HepG2 (cell line): ENCODE measurements around the gene EEF1AKMT3. TPM values are rescaled to one million over a fixed set of nuclear protein-coding genes. Genes with fewer than 3 reads are reported as not detected.

Experiments used
- AKAP8 ChIP-seq: sonication (generic); formaldehyde crosslinking; IDR thresholded peaks from 2 replicates; pipeline ENCODE4 v1.5.1; 2020; ENCODE audit warnings: mild to moderate bottlenecking, missing genetic modification reagents
- ARID2 ChIP-seq: sonication (generic); formaldehyde crosslinking; IDR thresholded peaks from 2 replicates; pipeline ENCODE4 v1.8.1; 2022; ENCODE audit warnings: mild to moderate bottlenecking, missing genetic modification reagents, borderline replicate concordance
- DBP ChIP-seq: sonication (generic); formaldehyde crosslinking; IDR thresholded peaks from 2 replicates; pipeline ENCODE4 v1.4.0; 2020; ENCODE audit warnings: missing genetic modification reagents; ENCODE audit errors: not compliant biosample characterization
- FLYWCH1 ChIP-seq: sonication (generic); formaldehyde crosslinking; IDR thresholded peaks from 2 replicates; pipeline ENCODE4 v1.8.1; 2023; ENCODE audit warnings: mild to moderate bottlenecking, missing genetic modification reagents
- JARID2 ChIP-seq: sonication (generic); formaldehyde crosslinking; IDR thresholded peaks from 2 replicates; pipeline ENCODE4 v1.8.1; 2023; ENCODE audit warnings: missing genetic modification reagents, inconsistent platforms; ENCODE audit not compliant: insufficient replicate concordance
- JDP2 ChIP-seq: sonication (generic); formaldehyde crosslinking; IDR thresholded peaks from 2 replicates; pipeline ENCODE4 v1.8.1; 2022; ENCODE audit warnings: missing genetic modification reagents, borderline replicate concordance
- KLF16 ChIP-seq, 2 experiments: sonication (generic) in 1 of 2; formaldehyde crosslinking in 1 of 2; IDR thresholded peaks; 2 replicates each; pipeline versions ENCODE4 v1.6.1 to v1.8.0; 2016 to 2023; ENCODE audit warnings: missing genetic modification reagents in 2 of 2, missing compliant biosample characterization in 1 of 2
- MBNL3 ChIP-seq: fragments of 250-450 bp; sonication (Bioruptor Pico); conservative IDR thresholded peaks from 2 replicates; pipeline ENCODE4 v1.8.0; 2022; ENCODE audit warnings: mild to moderate bottlenecking, inconsistent platforms
- POGZ ChIP-seq: sonication (generic); formaldehyde crosslinking; IDR thresholded peaks from 2 replicates; pipeline ENCODE4 v1.4.0; 2020; ENCODE audit warnings: mild to moderate bottlenecking, missing genetic modification reagents
- RFXAP ChIP-seq: sonication (generic); formaldehyde crosslinking; IDR thresholded peaks from 2 replicates; pipeline ENCODE4 v1.4.0; 2020; ENCODE audit warnings: missing genetic modification reagents, borderline replicate concordance
- SIX1 ChIP-seq: sonication (generic); formaldehyde crosslinking; IDR thresholded peaks from 2 replicates; pipeline ENCODE4 v1.4.0; 2020; ENCODE audit warnings: missing genetic modification reagents, borderline replicate concordance
- SP1 ChIP-seq, 2 experiments: fragments of 450-650 bp in 1 of 2; sonication (generic) in 1 of 2; formaldehyde crosslinking in 1 of 2; IDR thresholded peaks; 2 replicates each; pipeline versions ENCODE4 v1.4.0 to v1.6.1; 2016 to 2020; ENCODE audit warnings: missing genetic modification reagents in 1 of 2
- TMF1 ChIP-seq: sonication (generic); formaldehyde crosslinking; IDR thresholded peaks from 2 replicates; pipeline ENCODE4 v1.8.1; 2022; ENCODE audit warnings: low read depth, missing genetic modification reagents
- ZBTB20 ChIP-seq: sonication (generic); formaldehyde crosslinking; IDR thresholded peaks from 2 replicates; pipeline ENCODE4 v1.8.1; 2023; ENCODE audit warnings: missing genetic modification reagents, low read depth, mild to moderate bottlenecking, borderline replicate concordance
- ZKSCAN8 ChIP-seq: IDR thresholded peaks from 2 replicates; pipeline ENCODE4 v1.6.1; 2016; ENCODE audit warnings: borderline replicate concordance, missing genetic modification reagents, missing compliant biosample characterization
- ZNF367 ChIP-seq: sonication (generic); formaldehyde crosslinking; IDR thresholded peaks from 2 replicates; pipeline ENCODE4 v1.4.0; 2020; ENCODE audit warnings: missing genetic modification reagents, borderline replicate concordance
- ZNF713 ChIP-seq: sonication (generic); formaldehyde crosslinking; IDR thresholded peaks from 2 replicates; pipeline ENCODE4 v1.4.0; 2020; ENCODE audit warnings: mild to moderate bottlenecking, missing genetic modification reagents
- polyA plus RNA-seq, 8 experiments: library from polyadenylated mRNA; depleted of rRNA in 3 of 8; stranded (reverse) in 7 of 8; unstranded in 1 of 8; fragments of >200 nt; fragmentation: Illumina TruSeq in 4 of 8; extraction: Trizol in 4 of 8; gene quantifications; 2 replicates each; pipeline versions ENCODE4 v1.2.1 to v1.2.3, GENCODE V29; 2011 to 2016; ENCODE audit warnings: low read depth in 4 of 8, missing spikeins in 1 of 8, mixed read lengths in 1 of 8; ENCODE audit not compliant: insufficient read depth in 1 of 8
- total RNA-seq, 5 experiments: library from RNA; depleted of rRNA; stranded (reverse); fragments of >200 nt; fragmentation: Illumina TruSeq; extraction: Trizol; gene quantifications; 2 replicates each; pipeline ENCODE4 v1.2.3, GENCODE V29; 2016; ENCODE audit warnings: low read depth in 1 of 5
- TF ChIP-seq, protein P1 (sequence below): IDR thresholded peaks from 2 replicates; pipeline ENCODE4 v1.6.1; 2016; ENCODE audit warnings: mild to moderate bottlenecking
- TF ChIP-seq, protein P2 (sequence below): IDR thresholded peaks from 2 replicates; pipeline ENCODE4 v1.6.1; 2016
- TF ChIP-seq, protein P3 (sequence below): sonication (generic); formaldehyde crosslinking; IDR thresholded peaks from 2 replicates; pipeline ENCODE4 v1.4.0; 2020; ENCODE audit warnings: missing genetic modification reagents
- TF ChIP-seq, protein P4 (sequence below): sonication (generic); formaldehyde crosslinking; IDR thresholded peaks from 2 replicates; pipeline ENCODE4 v1.5.1; 2020; ENCODE audit warnings: mild to moderate bottlenecking, moderate library complexity, missing genetic modification reagents

Gene EEF1AKMT3
- total and polyA plus RNA-seq, 2 of the 13 experiments (the other 11 are each of a cell fraction or from before 2014, with no cell fraction given): 4.7 to 11.4 TPM

DNA sequence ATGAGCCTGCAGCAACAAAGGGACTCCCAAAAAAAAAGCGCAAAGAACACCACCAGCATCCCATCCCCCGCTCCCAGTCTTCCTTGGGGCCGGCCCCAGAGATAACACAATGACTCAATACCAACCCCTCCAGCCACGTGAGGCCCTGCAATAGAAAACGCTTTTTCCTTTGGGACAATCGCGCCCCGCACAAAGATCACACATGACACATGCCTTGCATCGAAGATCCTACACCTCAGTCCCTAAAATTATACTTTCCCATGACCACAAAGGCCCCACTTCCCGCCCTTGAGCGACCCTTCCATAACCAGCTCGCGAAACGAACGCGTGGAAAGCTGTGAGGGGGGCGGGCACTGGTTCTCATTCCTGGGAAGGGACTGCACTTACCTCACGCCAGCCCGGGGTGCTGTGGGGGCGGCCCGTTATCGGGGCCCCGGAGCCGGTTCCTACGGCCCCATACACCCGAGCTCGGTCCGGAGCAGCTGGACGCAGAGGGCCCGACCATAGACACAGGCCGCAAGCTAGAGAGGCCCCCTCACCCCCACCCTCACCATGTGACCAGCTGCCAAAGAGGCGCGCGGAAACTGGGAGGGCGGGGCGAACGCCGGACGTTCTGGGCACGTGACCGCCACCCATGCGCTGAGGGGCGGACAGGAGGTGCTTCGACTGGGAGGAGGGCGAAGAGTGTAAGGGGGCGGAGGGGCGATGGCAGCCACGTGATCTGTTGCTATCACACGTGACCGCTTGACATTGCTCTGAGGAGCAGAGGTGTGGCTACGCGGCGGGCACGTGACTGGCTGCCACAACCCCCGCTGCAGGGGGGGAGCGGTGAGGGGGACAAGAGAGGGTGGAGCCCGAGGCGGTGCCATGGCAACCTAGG, 20.4 kb upstream of the EEF1AKMT3 start, which contains the start of gene CDK4 (continued):
- TF ChIP-seq TMF1 (peak; percentile 69; the same call in 1 of the 2 replicates), JARID2 (no peak), SP1 (IDR thresholded peaks at IDR 0.05) (no peak), SP1 (CRISPR knock-in tag; IDR thresholded peaks at IDR 0.05) (peak; percentile 94), ZKSCAN8 (CRISPR knock-in tag) (peak; percentile 24; the same call in 1 of the 2 replicates), KLF16 (CRISPR knock-in tag; IDR thresholded peaks at IDR 0.05) (peak; percentile 48 to 94; a peak in 2 of 4 replicates), ZBTB20 (0 out of 2 replicates have a peak, but pooled peaks have one; percentile 22), SIX1 (no peak), POGZ (CRISPR knock-in tag) (peak; percentile 73; the same call in 1 of the 2 replicates), RFXAP (CRISPR knock-in tag) (peak; percentile 99), DBP (CRISPR knock-in tag) (peak; percentile 24), ZNF713 (CRISPR knock-in tag) (no peak), JDP2 (peak; percentile 30; the same call in 1 of the 2 replicates), MBNL3 (CRISPR knock-in tag) (no peak), ZNF367 (CRISPR knock-in tag) (peak; percentile 82; the same call in 1 of the 2 replicates), AKAP8 (CRISPR knock-in tag) (peak; percentile 100), ARID2 (CRISPR knock-in tag) (no peak), FLYWCH1 (no peak)
- TF ChIP-seq, protein P1, sequence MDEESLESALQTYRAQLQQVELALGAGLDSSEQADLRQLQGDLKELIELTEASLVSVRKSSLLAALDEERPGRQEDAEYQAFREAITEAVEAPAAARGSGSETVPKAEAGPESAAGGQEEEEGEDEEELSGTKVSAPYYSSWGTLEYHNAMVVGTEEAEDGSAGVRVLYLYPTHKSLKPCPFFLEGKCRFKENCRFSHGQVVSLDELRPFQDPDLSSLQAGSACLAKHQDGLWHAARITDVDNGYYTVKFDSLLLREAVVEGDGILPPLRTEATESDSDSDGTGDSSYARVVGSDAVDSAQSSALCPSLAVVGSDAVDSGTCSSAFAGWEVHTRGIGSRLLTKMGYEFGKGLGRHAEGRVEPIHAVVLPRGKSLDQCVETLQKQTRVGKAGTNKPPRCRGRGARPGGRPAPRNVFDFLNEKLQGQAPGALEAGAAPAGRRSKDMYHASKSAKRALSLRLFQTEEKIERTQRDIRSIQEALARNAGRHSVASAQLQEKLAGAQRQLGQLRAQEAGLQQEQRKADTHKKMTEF (CRISPR knock-in tag): peak; percentile 97
- TF ChIP-seq, protein P2, sequence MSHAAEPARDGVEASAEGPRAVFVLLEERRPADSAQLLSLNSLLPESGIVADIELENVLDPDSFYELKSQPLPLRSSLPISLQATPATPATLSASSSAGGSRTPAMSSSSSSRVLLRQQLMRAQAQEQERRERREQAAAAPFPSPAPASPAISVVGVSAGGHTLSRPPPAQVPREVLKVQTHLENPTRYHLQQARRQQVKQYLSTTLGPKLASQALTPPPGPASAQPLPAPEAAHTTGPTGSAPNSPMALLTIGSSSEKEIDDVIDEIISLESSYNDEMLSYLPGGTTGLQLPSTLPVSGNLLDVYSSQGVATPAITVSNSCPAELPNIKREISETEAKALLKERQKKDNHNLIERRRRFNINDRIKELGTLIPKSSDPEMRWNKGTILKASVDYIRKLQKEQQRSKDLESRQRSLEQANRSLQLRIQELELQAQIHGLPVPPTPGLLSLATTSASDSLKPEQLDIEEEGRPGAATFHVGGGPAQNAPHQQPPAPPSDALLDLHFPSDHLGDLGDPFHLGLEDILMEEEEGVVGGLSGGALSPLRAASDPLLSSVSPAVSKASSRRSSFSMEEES (CRISPR knock-in tag): peak; percentile 99
- TF ChIP-seq, protein P3, sequence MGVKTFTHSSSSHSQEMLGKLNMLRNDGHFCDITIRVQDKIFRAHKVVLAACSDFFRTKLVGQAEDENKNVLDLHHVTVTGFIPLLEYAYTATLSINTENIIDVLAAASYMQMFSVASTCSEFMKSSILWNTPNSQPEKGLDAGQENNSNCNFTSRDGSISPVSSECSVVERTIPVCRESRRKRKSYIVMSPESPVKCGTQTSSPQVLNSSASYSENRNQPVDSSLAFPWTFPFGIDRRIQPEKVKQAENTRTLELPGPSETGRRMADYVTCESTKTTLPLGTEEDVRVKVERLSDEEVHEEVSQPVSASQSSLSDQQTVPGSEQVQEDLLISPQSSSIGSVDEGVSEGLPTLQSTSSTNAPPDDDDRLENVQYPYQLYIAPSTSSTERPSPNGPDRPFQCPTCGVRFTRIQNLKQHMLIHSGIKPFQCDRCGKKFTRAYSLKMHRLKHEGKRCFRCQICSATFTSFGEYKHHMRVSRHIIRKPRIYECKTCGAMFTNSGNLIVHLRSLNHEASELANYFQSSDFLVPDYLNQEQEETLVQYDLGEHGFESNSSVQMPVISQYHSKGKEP (CRISPR knock-in tag): no peak
- TF ChIP-seq, protein P4, sequence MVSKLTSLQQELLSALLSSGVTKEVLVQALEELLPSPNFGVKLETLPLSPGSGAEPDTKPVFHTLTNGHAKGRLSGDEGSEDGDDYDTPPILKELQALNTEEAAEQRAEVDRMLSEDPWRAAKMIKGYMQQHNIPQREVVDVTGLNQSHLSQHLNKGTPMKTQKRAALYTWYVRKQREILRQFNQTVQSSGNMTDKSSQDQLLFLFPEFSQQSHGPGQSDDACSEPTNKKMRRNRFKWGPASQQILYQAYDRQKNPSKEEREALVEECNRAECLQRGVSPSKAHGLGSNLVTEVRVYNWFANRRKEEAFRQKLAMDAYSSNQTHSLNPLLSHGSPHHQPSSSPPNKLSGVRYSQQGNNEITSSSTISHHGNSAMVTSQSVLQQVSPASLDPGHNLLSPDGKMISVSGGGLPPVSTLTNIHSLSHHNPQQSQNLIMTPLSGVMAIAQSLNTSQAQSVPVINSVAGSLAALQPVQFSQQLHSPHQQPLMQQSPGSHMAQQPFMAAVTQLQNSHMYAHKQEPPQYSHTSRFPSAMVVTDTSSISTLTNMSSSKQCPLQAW (CRISPR knock-in tag): peak; percentile 91
